H54 (cell line): Measurements from ENCODE around the gene RBM33.

ENCODE experiments used
- DNase-seq: peaks from one replicate; pipeline ENCODE4 v3.0.0; 2011; ENCODE audit warnings: low spot score, mixed read lengths; ENCODE audit not compliant: insufficient read length
- FAIRE-seq: peaks from 3 replicates; lab custom pipeline; 2011; peaks lifted over from hg19 to GRCh38; lab: Jason Lieb, UNC
- POLR2A ChIP-seq: IDR thresholded peaks from 2 replicates; pipeline ENCODE4 v1.6.1; 2011; ENCODE audit warnings: low read depth, mild to moderate bottlenecking, low read length

RBM33 gene

DNA sequence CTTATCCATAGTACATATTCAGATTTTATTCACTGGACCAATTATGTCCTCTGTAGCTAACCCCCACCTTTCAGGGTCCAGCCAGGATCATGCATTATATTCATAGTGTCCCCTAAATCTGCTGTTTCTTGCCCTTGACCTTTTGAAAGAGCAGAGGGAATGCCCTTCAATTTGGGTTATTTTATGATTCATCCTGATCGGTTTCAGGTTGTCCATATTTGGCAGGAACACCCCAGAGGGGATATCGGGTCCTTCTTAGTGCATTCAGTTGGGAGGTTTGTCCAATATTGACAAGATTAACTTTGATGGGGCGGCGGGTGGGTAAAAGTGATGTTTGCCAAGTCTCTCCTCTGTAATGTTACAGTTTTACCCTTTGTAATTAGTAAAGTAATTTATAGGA, 106.9 kb downstream of the RBM33 start:
- FAIRE-seq (no peak), DNase-seq (no peak)
- TF ChIP-seq POLR2A = no peak

- no peak for FAIRE-seq
- no peak for DNase-seq
- TF ChIP-seq POLR2A = no peak
Observed at GRCh38 chr7:155752756-155753445, 108.4 kb downstream of the RBM33 start.

DNA sequence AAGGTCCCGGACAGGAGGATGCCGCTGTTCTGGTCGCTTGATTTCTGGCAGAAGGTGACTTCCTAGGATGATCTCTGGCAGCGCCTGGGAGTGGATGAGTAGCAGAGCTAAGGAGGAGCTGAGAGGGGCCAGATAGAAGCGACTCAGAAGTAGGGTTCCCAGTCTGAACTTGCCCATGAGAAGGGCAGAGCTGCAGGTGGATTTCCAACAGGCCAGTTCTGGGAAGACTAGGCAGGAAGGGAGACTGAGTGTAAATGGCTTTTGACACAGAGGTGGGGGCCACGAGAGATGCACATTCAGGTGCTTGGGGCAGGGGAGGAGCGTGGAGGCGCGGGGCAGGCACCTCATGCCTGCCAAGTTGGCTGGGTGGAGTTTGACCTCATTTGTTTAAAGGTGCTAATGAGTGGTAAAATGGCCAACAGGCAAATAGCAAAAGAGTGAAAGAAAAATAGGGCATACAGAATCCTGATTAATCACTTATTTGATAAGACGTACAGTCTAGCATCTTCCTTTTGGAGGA, 109.0 kb downstream of the RBM33 start:
- DNase-seq = no peak
- no peak for TF ChIP-seq POLR2A
- FAIRE-seq = no peak

- no peak for FAIRE-seq
- no peak for TF ChIP-seq POLR2A
- DNase-seq = no peak
Observed at GRCh38 chr7:155754165-155754564, 109.7 kb downstream of the RBM33 start.

DNA sequence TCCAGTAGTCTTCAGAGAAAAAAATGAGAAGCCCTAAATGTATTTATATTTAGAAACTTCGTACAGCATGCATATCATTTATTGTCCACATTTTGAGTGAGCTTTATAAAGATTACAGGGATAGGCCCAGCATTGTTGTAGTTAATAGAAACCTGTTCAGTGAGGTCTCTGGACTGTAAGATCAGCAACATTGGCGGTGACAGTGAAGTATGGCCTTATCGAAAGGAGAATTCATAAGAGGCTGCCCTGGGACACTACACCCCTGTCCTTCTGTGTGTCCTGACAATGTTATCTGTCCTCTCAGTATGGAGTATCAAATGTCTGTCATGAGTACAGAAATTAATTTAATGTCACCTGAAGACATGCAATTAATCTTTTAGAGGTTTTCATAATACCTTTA, 110.6 kb downstream of the RBM33 start:
- no peak for FAIRE-seq
- no peak for DNase-seq

DNA sequence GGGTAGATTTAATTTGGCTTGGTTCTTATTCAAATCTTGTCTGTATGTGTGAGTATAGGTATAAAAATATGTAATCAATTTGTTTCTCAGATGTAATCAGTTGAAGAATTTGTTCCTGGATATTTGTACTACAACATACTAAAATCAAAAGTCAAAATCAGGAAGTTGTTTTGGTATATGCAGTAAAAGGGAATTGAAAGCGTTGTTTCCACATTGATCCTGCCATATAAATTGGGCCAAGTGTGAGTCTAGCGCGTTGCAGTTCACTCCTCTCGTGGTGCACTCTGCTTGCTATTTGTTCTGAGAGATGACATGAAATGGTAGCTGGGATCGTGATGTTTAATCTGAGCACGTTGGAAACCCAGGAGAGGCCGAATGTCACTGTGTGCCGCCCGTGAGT, 111.9 kb downstream of the RBM33 start:
- DNase-seq (no peak), FAIRE-seq (no peak)
- TF ChIP-seq POLR2A = no peak

More for the DNA sequence above, 110.6 kb downstream of the RBM33 start:
- no peak for TF ChIP-seq POLR2A

GRCh38 chr7:155758348-155758747, 113.9 kb downstream of the RBM33 start:
- FAIRE-seq = no peak
- no peak for DNase-seq
- TF ChIP-seq POLR2A = no peak

DNA sequence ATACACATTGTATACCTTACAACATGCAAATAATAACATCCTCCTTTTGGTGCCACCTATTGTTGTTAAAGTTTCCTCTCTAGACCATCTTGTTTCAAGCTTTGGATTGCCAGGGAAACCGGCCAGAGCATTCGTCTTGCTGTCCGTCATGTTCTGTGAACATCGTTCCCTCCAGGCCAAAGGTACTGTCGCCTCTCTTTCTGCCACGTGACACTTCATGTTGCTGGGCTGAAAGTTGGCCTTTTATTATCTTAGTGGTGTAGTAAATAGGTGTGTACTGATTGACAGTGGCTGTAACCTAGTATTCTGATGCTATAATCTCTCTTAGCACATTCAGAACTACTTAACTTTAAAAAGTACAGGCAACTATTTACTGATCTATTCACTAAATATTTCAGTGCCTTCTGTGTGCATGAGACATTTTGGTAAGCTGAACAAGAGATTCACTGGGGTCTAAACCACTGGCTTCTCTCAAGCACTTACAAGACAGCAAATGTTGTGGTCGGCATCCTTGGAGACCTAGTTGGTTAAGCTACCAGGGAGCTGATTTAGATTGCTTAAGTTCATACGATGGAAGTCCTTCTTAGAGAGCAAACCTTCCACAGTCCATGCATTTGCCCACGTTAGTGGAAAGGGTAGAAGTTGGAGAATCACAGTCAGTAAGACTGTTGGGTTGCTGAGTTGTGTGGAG, 115.4 kb downstream of the RBM33 start:
- no peak for DNase-seq
- no peak for TF ChIP-seq POLR2A
- no peak for FAIRE-seq

DNA sequence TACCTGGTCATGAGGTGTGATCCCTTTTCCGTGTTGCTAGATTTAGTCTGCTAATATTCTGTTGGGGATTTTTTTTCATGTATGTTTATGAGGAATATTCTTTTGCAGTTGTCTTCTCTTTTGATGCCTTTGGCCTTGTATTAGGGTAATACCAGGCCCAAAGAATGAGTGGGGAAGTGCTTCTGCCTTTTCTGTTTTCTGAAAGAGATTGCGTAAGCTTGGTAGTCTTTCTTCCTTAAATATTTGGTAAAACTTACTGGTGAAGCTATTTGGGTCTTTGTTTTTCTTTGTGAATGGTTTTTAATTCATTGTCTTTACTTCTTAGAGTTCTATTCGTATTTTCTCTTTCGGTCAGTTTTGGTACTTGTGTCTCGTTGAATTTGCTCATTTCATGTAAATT, 116.7 kb downstream of the RBM33 start:
- FAIRE-seq (no peak), DNase-seq (no peak)
- TF ChIP-seq POLR2A = no peak

DNA sequence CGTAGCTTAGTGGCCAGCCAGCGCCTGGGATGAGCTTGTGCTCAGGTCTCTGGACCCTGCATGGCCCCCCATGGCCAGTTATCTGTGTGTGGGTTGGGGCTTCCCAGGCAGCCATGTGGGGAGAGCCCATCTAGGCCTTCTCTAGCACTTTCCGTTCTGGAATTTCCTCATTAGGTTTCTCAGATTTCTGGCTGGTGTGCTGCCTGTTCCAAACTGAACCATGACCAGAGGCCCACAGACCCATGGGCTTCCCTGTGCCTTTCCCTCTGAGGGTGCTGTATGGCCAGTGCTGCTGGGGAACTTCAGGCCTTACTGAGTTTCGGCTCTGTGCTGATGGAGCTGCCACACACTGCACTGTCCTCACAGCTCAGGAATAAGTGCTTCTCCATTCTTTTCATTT, 117.6 kb downstream of the RBM33 start:
- no peak for FAIRE-seq
- no peak for TF ChIP-seq POLR2A
- no peak for DNase-seq

DNA sequence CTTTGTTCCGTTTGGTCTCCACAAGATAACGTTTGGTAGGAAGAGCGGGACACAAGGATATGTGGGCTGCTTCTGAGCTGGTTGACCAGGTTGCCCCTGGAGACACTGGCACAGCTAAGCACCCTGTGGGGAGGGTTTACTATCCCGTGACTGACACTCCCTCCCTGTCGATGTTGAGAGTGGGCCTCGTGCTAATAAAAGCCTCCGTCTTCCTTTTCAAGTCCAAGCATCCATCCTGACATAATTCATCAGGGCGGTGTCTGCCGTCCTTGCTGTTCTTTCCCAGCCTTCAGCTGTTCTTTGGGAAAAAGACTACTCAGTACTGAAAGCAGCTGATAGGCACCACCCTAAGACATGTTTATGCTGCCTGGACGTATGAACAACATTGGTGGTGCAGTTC, 118.2 kb downstream of the RBM33 start:
- no peak for DNase-seq
- no peak for FAIRE-seq
- no peak for TF ChIP-seq POLR2A

DNA sequence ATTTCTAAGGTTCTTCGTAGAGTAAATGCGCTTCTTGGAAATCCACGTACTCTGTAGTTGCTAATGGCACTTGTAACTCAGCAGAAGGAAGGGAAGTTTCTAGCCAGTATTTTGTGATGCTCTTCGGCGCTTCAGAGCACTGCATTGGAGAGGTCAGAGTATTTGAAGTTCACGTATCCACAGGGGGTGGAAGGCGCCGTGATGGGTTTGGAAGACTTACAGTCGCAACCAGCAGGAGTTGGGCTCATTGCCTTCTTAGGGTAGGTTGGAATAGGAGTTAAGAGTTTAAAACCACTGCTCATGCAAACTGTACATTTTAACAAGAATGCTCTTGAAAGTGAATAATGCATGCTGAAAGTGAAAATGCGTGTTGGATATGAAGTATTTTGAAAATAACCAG, 118.7 kb downstream of the RBM33 start:
- FAIRE-seq (no peak), DNase-seq (no peak)
- no peak for TF ChIP-seq POLR2A

- no peak for TF ChIP-seq POLR2A
- no peak for FAIRE-seq
- DNase-seq = no peak
Observed at GRCh38 chr7:155763691-155764437, 119.4 kb downstream of the RBM33 start.

DNA sequence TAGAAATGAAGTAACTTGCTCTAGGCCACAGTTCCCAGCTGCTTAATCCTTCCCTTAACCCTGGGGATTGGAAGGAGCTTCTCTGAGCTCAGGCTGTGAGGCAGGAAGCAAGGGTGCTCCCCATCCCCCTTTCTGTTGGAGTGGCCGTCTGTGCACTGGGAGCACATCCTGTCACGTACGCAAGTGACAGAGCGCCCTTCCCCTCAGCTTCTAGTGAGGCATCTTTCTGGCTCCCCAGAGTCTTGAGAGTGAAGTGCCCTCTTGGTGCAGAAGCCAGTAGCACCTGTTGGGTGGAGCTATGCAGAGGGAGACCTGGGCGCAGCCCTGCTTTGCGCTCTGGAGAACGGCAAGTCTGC, 120.0 kb downstream of the RBM33 start:
- no peak for DNase-seq
- FAIRE-seq = no peak
- TF ChIP-seq POLR2A = no peak
